ENCODE measurements around the gene ADCK1.
"Not testable (repeated sequence)": the region's sequence is repeated elsewhere in the genome, so short reads cannot be mapped to it uniquely, and the experiment has no call there.

The ADCK1 gene

GRCh38 chr14:77931441-77931840 lies 131.5 kb downstream of the ADCK1 start:
- no peak for DNase-seq (ENCODE audit: low read depth in 2 of 3, low spot score in 2 of 3)

DNA sequence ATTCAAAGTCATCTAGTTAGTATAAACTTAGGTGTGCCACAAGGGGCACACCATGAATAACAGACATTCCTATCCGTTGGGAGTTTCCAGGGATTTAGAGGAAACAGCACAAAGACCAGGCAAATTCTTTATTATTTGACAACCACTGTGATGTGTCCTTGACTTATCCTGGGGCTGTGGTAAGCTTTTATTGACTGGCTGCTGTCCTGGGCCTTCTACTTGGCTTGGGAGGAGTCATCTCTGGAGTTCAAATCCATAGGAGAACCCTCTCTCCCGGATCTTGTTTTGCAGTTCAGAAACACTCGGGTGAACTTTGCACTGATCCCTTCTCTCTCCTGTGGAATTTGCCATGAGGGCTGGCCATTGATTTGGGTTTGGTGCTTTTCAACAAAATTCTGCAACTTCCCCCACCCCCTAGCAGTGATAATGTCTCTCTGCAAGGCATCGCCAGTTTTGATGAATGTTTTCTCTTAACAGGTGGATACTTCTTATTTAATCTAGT lies 136.3 kb downstream of the ADCK1 start:
- no peak for DNase-seq (ENCODE audit: low read depth in 2 of 3, low spot score in 2 of 3)

- DNase-seq (ENCODE audit: low read depth in 2 of 3, low spot score in 2 of 3): no peak
These were observed 147.5 kb downstream of the ADCK1 start for GRCh38 chr14:77947372-77947771.

GRCh38 chr14:77950371-77951063 lies 150.6 kb downstream of the ADCK1 start:
- DNase-seq (ENCODE audit: low read depth in 2 of 3, low spot score in 2 of 3): no peak

GRCh38 chr14:77955816-77956484 lies 156.0 kb downstream of the ADCK1 start:
- DNase-seq (ENCODE audit: low read depth in 2 of 3, low spot score in 2 of 3): no peak

DNA sequence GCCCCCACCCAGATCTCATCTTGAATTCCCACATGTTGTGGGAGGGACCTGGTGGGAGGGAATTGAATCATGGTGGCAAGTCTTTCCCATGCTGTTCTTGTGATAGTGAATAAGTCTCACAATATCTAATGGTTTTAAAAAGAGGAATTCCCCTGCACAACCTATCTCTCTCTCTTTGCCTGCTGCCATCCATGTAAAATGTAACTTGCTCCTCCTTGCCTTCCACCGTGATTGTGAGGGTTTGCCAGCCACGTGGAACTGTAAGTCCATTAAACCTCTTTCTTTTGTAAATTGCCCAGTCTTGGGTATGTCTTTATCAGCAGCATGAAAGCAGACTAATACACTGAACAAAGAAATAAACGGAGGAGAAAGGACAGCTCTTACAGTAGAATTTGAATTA lies 159.8 kb downstream of the ADCK1 start:
- DNase-seq (ENCODE audit: low read depth in 2 of 3, low spot score in 2 of 3): not testable (repeated sequence)

DNA sequence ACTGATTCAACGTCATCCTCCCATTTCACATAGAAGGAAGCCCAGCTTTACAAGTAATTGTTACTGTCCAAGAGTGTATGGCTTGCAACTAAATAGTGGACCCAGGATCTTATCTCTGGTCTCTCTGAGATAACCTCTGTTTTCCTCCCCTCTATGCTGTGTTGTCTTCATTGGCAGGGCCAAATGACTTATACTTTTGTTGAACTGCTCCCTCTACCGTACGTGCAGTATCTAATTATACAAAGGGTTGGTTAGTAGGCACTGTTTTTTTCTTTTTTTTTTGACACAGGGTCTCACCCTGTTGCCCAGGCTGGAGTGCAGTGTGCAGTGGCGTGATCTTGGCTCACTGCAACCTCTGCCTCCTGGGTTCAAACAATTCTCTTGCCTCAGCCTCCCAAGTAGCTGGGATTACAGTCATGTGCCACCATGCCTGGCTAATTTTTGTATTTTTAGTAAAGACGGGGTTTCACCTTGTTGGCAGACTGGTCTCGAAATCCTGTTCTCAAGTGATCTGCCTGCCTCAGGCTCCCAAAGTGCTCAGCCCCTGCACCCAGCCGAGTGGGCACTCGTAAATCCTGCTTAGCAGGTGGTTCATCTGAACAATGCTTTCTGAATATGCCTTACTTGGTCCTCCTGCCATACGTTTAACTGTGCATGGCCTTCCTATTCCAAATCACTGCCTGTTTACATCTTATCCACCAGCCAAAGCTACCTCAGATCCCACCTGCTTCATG lies 162.1 kb downstream of the ADCK1 start:
- DNase-seq (ENCODE audit: low read depth in 2 of 3, low spot score in 2 of 3): no peak

DNA sequence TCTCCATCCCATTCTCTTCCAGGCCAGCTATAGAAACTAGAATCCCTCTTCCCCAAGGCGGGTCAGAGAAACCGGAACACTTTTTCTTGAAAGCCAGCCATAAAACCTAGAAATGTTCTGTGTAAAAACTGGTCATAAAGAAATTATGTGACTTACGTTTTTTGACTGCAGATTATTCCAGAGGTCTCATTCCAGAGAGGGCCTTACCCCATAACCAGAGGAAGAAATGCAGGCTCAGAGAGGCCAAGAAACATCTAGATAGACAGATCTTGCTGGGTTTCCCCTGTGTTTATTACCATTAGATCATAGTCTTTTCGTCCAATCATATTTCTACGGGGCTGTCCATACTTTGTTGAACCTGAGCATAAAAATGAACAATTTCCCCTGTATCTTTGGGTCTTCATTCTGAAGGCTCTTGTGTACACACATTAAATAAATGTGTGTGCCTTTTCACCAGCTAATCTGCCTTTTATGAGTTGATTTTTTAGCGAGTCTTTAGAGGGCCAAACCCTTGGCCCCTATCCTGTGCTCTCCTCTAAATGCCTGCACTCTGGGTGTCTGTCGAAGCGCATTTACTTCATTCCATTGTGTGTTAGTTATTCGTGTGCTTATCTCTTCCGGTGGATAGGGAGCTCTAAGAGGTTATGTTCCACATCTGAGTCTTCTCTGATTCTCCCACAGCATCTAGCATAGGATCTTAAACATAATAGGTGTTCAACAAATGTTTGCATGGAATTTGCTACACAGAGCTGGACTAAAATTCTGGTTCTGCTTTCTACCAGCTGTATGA lies 163.0 kb downstream of the ADCK1 start:
- no peak for DNase-seq (ENCODE audit: low read depth in 2 of 3, low spot score in 2 of 3)

DNA sequence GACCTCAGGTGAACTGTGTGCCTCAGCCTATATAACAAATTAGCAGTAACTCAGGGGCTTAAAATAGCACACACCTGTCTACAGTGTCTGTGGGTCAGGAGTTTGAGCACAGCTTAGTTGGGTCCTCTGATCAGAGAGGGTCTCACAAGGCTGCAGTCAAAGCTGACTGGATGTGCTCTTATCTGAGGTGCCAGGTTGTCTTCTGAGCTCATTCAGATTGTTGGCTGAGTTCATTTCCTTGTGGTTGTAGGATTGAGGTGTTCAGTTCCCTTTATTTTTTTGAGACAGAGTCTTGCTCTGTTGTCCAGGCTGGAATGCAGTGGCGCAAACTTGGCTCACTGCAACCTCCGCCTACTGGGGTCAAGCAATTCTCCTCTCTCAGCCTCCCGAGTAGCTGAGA lies 164.7 kb downstream of the ADCK1 start:
- no peak for DNase-seq (ENCODE audit: low read depth in 2 of 3, low spot score in 2 of 3)

DNA sequence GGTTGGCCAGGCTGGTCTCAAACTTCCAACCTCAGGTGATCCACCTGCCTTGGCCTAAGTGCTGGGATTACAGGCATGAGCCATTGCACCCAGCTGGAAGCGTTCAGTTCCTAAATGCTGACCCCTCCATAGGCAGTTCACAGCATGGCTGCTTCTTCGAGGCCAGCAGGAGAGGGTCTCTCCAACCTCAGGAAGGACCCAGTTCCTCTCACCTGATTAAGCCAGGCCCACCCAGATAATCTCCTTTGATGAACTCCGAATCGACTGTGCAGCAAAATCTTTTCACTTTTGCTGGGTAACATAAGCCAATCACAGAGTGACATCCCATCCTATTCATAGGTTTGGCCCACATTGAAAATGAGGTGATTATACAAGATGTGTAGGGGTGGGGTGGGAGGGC lies 165.1 kb downstream of the ADCK1 start:
- DNase-seq (ENCODE audit: low read depth in 2 of 3, low spot score in 2 of 3): no peak

DNA sequence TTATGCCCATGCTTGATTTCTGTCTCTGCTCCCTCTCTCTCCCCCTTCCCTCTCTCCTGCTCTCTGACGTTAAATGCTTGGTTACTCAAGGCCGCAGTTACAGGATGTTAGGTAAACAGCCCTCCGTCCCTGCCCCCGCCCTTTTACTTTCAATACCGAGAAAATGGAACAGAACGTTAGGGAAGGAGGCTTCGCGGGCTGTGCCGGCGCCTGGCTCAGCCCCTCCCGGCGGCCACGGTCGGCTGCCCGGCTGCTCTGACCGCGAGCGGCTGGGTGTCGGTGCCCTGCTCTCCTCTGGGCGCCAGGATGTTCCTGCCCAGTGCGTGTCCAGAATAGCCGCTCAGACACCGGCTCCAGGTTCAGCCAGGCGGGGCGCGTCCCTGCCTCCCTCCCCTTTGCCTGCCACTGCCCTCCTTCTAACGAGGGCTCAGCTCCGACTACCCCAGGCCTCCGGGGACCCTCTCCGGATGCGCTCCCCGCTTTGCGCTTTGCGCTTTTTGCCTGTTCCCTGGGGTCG lies 166.1 kb downstream of the ADCK1 start:
- no peak for DNase-seq (ENCODE audit: low read depth in 2 of 3, low spot score in 2 of 3)

DNA sequence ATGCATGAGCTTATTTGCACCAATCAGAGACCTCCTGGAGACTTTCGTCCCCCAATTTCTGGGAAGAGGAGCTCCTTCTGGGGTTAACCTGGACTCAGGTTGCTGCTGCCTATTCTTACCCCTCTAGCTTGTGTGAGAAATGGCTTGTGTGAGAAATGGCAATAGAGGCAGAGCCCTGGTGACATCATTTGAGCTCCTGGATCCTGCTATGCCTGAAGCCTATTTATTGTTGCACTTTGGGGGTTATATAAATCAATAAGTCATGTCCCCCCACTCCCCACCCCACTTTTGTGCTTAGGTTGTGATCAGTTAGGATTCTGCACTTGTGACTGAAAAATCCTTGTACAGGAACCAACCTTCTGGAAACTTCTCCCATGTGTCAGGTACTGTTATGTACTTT lies 167.2 kb downstream of the ADCK1 start:
- no peak for DNase-seq (ENCODE audit: low read depth in 2 of 3, low spot score in 2 of 3)

- no peak for DNase-seq (ENCODE audit: low read depth in 2 of 3, low spot score in 2 of 3)
These were observed 170.7 kb downstream of the ADCK1 start for GRCh38 chr14:77970646-77971045.

DNA sequence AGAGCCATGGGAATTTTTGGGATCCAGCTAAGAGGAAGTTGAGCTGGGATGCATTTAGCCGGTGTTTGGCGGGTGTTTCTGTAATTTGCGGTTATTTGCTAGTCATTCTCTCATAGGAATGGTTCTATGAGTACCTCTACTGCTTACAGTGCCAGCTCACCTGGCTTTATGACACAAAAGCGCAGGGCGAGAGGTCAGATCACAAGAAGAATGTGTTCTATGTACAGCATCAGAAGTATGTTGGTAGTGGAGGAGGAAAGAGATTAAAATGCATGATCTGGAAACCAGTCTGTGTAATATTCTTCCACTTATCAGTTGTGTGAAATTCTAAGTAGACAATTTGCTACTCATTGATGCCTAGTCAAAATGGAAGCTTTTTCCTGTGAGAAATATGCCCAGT lies 173.3 kb downstream of the ADCK1 start:
- no peak for DNase-seq (ENCODE audit: low read depth in 2 of 3, low spot score in 2 of 3)

GRCh38 chr14:77976591-77976990 lies 176.7 kb downstream of the ADCK1 start:
- DNase-seq (ENCODE audit: low read depth in 2 of 3, low spot score in 2 of 3): no peak

DNA sequence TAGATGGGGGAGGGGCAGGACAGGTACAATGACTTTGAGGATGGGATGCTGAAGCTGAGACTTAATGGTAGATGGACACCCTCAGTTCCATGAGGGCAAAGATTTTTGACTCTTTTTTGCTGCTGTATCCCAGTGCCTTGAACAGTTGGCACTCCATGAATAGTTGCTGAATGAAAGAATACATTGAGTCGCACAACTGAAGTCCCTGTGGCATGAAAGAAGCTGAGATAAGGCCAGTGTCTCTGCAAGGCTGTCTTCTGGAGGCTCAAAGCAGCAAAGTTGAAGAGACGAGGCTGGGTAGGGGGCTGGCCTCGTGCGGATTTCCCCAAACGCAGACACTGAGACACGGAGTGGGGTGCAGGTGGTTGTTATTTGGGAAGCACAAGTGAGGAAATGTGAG lies 179.3 kb downstream of the ADCK1 start:
- no peak for DNase-seq (ENCODE audit: low read depth in 2 of 3, low spot score in 2 of 3)

DNA sequence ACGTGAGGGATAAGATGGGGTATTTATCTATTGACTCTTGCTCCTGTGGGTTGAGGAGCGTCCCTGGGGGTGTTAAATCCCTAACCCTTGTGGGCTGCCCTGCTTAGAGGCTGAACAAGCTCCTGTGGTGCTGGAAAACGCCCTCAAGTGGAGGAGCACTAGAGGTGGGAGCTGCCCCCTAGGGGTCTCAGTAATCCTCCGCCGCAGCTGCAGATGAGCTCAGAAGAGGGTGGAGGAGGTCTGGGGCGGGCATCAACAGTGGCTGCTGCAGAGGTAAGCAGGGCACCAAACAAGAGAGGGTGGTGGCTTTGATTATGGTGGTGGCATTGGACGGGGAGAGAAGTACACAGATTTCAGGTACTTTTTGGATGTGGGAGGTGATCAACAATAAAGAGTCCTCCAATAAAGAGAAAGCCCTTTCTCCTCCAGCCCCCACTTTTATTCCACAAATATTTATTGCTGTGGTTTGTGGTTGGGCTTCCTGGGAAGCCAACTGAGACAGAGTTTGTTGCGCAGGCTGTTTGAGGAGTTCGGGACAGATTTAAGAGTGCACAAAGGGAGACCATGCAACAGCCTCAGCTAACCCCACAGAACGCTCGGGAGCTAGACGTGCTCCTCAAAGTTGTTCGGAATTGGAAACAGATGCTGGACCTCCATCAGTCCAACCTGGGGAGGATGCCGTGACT lies 179.9 kb downstream of the ADCK1 start:
- DNase-seq (ENCODE audit: low read depth in 2 of 3, low spot score in 2 of 3): no peak

DNA sequence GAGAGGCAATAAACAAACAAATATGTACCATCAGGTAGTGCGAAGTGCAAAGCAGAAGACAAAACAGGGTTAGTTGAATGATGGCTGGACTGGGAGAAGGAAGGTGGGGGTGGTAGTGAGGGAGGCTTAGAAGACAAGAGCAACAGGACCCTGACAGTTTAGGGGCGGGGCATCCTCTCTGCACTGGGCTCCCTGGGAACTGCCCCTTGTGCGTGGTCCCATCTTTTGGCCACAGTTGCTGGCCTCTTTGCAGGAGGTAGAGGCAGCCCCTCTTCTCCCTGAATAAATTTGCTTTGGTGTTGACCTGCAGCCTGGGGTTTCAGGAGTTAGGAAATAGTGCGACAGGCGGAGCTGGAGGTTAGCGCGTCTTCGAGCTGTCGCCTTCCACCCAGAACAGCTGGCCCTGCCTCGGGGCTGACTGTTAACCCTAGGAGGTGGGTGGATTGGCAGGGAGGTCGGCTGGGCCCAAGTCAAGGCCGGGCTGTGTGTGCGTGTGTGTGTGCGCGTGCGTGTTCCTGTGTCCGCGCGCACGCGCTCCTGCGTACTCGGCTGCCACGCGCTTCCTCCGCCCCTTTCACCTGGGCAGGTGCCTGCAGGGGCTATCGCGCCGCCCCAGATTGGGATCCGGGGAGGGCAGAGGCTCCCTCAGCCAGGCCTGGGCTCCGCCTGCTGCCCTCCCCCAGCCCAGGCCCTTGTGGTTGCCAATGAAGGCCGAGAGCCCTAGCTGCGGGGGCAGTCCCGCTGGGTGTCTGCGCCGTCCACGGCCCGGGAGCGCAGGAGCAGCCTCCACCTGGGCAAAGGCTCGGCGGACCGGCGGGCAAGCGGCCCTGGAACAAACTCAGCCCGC lies 180.8 kb downstream of the ADCK1 start:
- no peak for DNase-seq (ENCODE audit: low read depth in 2 of 3, low spot score in 2 of 3)
